Midbrain (tissue), 1 donor: ENCODE results near the gene HOXC10.

Experiments
- DNase-seq: peaks from one replicate; lab custom pipeline; 2025; lab: John Stamatoyannopoulos, UW

HOXC10 gene

DNA sequence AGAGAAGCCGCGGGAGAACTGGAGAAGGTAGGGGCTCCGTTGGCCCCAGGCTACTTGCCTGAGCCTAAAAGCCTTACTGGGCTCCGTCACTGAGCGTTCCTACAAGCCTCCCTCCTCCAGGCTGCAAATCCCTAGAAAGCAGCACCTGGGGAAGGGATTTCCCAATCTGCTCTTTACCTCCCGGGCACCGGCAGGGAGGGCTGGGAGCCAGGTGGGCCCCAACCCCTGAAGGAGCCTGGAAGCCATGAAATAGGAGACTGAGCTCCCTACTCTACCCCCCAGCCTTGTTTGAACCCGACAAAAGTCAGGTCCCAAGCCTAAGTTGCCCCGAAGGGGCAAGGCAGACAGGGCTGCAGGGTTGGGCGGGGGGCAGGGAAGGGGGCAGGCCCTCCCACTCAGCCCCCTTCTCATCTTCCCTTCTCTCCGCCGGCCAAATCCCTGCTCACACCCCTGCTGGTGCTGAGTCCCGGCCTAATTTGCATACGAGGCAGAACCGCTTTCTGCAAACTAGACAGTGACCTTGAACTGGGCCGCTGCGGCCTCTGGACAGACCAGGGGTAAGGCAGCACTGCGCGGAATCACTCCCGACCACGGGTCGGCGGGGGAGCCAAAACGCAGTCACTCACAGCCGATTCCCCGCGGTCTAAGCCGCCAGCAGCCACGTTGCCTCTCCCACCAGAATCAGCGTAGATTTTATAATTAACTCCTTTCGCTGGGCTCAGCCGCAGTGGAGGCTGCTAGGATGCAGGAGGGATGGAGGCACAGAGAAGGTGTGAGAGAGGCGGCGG is 34.0 kb upstream of the HOXC10 start:
- no peak for DNase-seq

GRCh38 chr12:53951577-53952334 is 33.2 kb upstream of the HOXC10 start:
- no peak for DNase-seq

DNA sequence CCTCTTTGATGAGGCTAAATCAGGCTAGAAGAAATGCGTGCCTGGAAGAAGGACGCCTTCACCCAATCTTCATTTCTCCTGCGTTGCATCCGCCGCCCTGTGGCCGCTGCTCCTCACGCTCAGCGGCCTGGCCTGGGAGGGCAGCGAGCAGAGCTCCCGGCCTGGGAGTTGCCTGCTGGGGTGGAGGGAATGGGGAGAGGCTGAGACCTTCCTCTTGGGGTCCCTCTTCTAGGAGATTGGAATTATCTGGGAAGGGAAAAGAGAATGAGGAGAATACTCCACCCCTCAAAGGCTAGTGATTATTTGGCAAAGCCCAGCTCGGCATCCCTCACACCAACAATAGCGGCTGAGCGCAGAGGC is 32.6 kb upstream of the HOXC10 start:
- DNase-seq, result no peak

DNA sequence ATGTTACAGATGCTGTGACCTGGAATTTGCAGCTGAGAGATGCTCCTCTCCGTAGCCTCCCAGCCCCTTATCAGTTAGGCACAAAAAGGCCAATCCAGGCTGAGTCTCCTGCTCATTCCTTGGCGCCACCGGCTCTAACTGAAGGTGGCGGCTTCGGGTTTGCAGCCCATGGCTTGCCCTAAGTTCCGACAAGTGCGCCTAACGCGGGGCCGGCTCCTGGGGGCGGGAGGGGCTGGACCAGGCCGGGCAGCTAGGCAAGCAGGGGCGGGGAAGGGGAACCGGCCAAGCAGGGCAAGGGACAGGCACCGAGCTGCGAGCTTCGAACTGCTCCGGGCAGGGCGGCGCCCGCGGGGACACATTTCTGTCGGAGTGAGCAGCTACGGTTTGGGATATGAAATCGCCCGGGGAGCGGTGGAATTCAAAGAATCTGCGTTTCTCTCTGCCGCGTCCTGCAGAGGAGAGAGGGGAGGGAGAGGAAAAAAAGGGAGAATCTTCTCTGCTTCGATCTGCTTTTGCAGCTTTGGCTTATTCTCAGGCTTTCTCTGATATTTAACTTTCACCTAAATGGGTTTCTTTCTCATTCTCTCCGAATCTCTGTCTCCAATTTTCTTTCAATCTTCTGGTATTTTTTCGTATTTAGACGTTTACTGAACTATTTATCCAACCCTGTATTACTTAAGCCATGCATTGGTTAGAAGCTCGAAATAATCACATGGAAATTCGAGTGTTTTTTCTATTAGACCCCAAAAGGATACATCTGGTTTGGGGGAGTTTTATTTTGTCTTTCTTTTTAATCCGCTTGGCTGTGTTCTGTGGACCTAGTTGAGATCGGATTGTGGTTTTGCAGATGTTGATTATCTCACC is 31.8 kb upstream of the HOXC10 start:
- no peak for DNase-seq

GRCh38 chr12:53953831-53954693 is 30.9 kb upstream of the HOXC10 start:
- no peak for DNase-seq

GRCh38 chr12:53954694-53955035 is 30.3 kb upstream of the HOXC10 start, which contains the start of gene HOXC12:
HOXC12 (plus strand) TSS chr12:53954903; CDS start chr12:53954930, 27 bp downstream.
- DNase-seq, result no peak

DNA sequence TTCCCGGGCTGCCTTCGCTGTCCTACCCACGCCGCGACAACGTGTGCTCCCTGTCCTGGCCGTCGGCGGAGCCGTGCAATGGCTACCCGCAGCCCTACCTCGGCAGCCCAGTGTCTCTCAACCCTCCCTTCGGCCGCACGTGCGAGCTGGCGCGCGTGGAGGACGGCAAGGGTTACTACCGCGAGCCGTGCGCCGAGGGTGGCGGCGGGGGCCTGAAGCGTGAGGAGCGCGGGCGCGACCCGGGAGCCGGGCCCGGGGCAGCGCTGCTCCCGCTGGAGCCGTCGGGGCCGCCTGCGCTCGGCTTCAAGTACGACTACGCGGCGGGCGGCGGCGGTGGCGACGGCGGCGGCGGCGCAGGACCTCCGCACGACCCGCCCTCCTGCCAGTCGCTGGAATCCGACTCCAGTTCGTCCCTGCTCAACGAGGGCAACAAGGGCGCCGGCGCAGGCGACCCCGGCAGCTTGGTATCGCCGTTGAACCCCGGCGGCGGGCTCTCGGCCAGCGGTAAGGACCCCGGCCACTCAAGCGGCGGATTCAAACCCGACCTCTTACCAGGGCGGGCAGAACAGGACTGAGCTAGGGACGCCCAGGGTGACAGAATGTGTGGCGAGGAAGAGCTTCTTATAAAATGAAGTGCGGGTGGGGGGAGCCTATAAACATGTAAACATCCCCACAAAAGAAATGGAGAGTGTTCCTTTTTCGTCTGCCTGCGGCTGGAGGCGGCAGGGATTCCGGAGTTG is 29.7 kb upstream of the HOXC10 start:
- DNase-seq, result no peak

DNA sequence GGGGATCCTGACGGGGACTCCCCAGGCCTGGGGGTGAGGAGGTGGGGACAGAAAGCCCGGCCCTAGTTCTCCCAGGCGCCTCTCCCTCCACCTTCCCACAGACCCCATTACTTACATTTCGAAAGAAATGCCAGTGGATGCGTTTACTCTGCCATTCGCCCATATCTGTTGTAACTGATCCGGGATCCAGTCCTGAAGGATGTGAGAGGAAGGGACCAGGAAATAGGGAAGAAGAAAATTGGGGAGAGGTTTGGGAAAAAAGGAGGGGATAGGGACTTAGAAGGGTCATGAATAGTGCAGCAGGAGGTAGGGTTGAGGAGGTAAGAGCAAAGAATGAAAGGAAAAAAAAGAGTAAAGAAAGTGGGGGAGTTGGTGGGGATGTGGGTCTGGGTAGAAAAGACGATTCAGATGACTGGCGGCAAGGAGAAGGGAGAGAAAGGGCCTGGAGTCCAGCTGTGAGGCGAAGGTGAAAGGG is 29.1 kb upstream of the HOXC10 start:
- DNase-seq, result no peak

DNA sequence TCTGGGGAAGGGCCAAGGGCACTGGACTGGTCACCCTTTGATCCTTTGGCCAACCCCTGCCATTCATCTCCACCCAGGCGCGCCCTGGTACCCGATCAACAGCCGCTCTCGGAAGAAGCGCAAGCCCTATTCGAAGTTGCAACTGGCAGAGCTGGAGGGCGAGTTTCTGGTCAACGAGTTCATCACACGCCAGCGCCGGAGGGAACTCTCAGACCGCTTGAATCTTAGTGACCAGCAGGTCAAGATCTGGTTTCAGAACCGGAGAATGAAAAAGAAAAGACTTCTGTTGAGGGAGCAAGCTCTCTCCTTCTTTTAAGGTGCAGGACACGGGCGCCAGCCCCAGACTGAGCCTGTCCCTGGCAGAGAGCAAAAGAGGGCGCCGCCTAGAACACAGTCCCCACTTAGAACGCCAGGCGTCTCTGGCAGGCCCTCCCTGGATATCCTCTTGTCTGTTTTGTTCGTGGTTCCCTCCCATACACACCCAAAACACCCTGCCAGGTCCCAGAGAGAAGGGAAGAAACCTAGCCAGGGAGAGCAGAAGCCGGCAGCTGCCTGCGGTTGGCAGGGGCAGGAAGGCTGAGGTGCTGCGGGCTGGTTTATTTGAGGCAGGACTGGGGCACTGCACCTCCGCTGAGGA is 28.6 kb upstream of the HOXC10 start:
- no peak for DNase-seq

- no peak for DNase-seq
Observed at GRCh38 chr12:53956914-53957536, 27.9 kb upstream of the HOXC10 start.

DNA sequence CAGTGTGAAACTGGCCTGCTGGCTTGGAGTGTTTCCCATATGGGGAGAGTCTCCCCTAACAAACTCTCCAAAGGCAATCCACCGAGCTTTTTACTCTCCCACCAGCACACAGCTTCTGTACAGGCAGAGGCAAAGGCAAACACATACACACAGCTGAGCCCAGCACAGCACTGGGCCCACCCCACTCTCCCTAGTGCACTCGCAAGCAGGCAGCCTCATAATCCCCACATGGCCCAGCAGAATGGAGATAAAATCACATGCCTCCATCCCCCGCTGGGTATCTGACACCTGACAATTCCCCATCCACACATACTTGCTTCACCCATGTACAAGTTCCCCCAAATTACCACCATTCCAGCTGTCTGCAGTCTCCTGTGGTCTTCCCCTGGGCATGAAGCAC is 26.8 kb upstream of the HOXC10 start:
- no peak for DNase-seq

DNA sequence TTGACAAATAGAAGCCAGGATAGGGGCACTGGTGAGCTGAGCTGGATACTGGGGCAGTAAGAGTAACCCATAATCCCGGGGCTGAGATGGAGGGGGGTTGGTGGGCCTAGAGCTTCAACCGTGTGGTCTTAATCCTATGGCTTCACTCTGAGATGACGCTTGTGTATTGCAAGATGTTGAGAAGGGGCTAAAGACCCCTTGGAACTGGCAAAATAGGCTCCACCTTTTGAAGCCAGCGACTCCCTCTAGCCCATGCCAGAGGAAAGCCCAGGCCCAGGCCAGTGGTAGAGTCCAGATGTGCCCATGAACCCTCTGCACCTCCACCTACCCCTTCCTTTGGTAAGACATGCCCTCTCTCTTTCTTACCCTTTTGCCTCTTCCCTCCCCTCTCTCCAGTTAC is 25.6 kb upstream of the HOXC10 start:
- no peak for DNase-seq

- no peak for DNase-seq
Observed at GRCh38 chr12:53960187-53961024, 24.5 kb upstream of the HOXC10 start.

DNA sequence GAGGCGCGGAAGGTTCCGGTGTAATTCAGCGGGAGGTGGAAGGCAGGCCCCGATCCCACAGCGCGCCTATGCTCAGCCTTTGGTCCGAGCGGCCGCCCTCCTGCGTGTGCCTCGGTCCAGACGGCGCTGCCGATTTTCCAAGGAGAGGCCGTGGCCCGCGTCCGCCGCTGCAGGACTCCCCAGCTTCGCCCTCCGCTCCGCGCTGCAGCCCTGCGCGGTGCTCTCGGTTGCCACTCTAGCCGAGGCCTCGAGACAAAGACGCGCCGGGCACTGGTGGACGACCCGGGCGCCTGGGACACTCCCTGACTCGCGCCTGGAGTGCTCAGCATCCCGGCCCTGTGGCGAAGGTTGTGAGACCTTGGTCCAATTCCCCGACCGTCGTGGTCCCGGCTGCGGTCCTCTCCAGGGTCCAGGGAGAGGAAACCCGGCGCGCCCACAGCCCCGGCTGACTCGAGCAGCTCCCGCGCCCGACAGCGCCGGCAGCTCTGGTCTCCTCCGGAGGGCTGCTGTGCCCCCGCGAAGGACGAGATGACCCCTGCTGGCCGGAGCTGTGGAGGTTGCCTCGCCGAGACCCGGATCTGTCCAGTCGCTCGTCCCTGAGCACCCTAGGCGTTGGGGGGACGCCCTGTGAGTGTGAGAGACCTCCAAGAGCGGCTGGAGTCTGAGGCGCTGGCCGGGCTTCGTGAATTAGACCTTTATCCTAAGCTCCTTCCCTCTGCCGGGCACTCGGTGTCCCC is 23.8 kb upstream of the HOXC10 start:
- no peak for DNase-seq

DNA sequence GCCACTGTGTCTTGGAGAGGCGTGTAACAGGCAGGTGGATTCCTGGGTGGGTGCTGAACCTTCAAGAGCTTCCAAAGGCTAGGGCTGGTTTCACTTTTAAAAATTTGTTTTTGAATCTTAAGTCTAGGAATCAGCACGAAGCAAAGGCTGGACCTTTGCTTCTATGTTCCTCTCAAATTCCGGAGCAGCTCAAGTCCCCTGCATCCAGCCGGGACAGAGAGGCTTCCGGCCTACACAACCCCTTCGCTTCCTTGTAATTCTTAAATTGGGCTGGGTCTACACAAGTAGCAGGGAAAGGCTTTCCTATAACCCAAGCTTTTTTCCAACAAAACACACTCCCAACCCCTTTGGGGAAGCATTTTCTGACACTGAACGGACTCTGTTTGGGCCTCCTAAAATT is 21.9 kb upstream of the HOXC10 start:
- DNase-seq, result no peak

DNA sequence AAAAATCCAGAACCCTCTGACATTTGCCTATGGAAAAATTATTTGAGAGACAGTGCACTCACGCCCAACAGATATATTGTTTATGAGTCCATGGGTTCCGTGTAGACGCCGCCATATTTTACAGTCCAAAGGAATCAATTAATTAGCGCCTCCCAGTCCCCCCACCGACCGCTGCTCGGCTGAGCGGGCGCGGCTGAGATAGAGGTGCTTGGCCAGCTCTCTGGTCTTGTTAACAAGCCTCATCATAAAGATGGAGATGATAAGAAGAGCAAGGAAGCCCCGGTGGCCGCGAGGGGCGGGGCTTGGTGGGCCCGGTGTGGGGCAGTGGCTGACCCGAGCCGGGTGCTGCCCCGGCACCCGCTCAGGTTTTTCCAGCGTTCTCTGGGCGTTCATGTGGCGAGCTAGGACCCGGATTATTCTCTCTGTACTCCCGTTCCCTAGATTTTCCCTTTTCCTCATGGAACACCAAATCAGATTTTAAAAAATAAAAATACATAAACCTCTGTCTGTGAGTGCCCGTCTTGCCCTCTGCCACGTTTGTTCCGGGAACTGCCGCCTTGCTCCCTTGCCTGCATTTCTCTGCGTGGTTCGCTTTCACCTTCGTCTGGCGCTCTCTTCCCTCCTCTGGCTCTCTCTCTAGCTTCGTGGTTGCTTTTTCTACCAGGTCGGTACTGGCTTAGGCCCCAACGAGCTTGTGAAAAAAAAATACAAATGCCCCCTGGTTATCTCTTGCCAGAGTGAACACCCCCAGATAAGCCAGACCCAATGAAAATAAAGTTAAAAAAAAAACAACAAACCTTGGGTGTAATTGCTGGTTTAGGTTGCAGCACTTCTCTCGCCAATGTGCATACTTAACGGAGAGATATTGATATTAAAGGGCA is 21.3 kb upstream of the HOXC10 start:
- no peak for DNase-seq

- no peak for DNase-seq
Observed at GRCh38 chr12:53964315-53964713, 20.6 kb upstream of the HOXC10 start.
